OCI-LY7 (cell line): ENCODE data around the gene OVCA2. TPM values are rescaled to one million over a fixed set of nuclear protein-coding genes. Genes with fewer than 3 reads are reported as not detected.
A peak's percentile ranks its signal among the peaks of the same experiment; 100 is the strongest.

Experiments
- BruUV-seq: library from RNA; stranded (reverse); fragments of 400-500 nt; replicated peaks from 2 replicates; lab custom pipeline; 2021; lab: Mats Ljungman, UMichigan
- CTCF ChIA-PET: fragments of 300-600 bp; sonication (Branson Sonifier 250); formaldehyde crosslinking; loops from one replicate; lab custom pipeline; 2022; ENCODE audit warnings: antibody characterized with exemption; ENCODE audit not compliant: unreplicated experiment; lab: Charles Lee
- POLR2A ChIA-PET: fragments of 300-600 bp; sonication (Branson Sonifier 250); formaldehyde crosslinking; loops from one replicate; lab custom pipeline; 2022; ENCODE audit warnings: antibody characterized with exemption; lab: Charles Lee
- DNase-seq: peaks from one replicate; pipeline ENCODE4 v3.0.0-alpha.2; 2015; ENCODE audit warnings: low spot score
- H2AFZ ChIP-seq: fragments of 200-600 bp; sonication (generic), shearing (Covaris generic); 2 replicates; pipeline ENCODE4 v1.6.1; 2014; ENCODE audit warnings: mild to moderate bottlenecking, antibody characterized with exemption, low read length, moderate library complexity
- H3K27ac ChIP-seq: fragments of 200-600 bp; sonication (generic); 2 replicates; pipeline ENCODE4 v1.5.1; 2014; ENCODE audit warnings: mixed run types, low read depth, mild to moderate bottlenecking, moderate library complexity, low read length, inconsistent platforms; ENCODE audit not compliant: poor library complexity, severe bottlenecking
- H3K36me3 ChIP-seq: fragments of 200-600 bp; sonication (generic); 2 replicates; pipeline ENCODE4 v1.6.1; 2014; ENCODE audit warnings: mild to moderate bottlenecking, antibody characterized with exemption, low read length, moderate library complexity, mixed read lengths; ENCODE audit not compliant: insufficient read depth
- H3K4me1 ChIP-seq: fragments of 200-600 bp; sonication (generic); 2 replicates; pipeline ENCODE4 v1.5.1; 2014; ENCODE audit warnings: mild to moderate bottlenecking, low read length; ENCODE audit not compliant: insufficient read depth, poor library complexity, severe bottlenecking
- H3K4me2 ChIP-seq: fragments of 200-600 bp; sonication (generic); 2 replicates; pipeline ENCODE4 v1.6.1; 2014; ENCODE audit warnings: mild to moderate bottlenecking, low read length
- H3K4me3 ChIP-seq: fragments of 200-600 bp; sonication (generic); 2 replicates; pipeline ENCODE4 v1.5.1; 2014; ENCODE audit warnings: mild to moderate bottlenecking, low read depth, low read length; ENCODE audit not compliant: poor library complexity, severe bottlenecking
- H3K79me2 ChIP-seq: fragments of 200-600 bp; sonication (generic); 2 replicates; pipeline ENCODE4 v1.6.1; 2016; ENCODE audit warnings: low read depth, mild to moderate bottlenecking, low read length, moderate library complexity, mixed read lengths; ENCODE audit not compliant: insufficient read depth
- H3K9me2 ChIP-seq: fragments of 200-600 bp; sonication (generic); 2 replicates; pipeline ENCODE4 v1.6.1; 2016; ENCODE audit warnings: mild to moderate bottlenecking, low read length, mixed read lengths; ENCODE audit not compliant: insufficient read depth
- H3K9me3 ChIP-seq: fragments of 200-600 bp; sonication (generic); 2 replicates; pipeline ENCODE4 v1.6.1; 2014; ENCODE audit warnings: mild to moderate bottlenecking, mixed run types, low read length, mixed read lengths
- H4K20me1 ChIP-seq: fragments of 200-600 bp; sonication (generic); 2 replicates; pipeline ENCODE4 v1.6.1; 2014; ENCODE audit warnings: mild to moderate bottlenecking, antibody characterized with exemption, low read length, moderate library complexity, mixed read lengths; ENCODE audit not compliant: insufficient read depth
- EZH2phosphoT487 ChIP-seq: fragments of 200-600 bp; sonication (generic); IDR thresholded peaks from 2 replicates; pipeline ENCODE4 v1.6.1; 2018; ENCODE audit warnings: low read depth, borderline replicate concordance, mild to moderate bottlenecking, mixed run types, antibody characterized with exemption, low read length, moderate library complexity, mixed read lengths
- intact Hi-C: fragments of 100-400 bp; cut with micrococcal nuclease; formaldehyde crosslinking; loops from one replicate; pipeline ENCODE4 v1.10.0; 2022; ENCODE audit not compliant: unreplicated experiment
- total RNA-seq, 2 experiments: library from RNA; depleted of rRNA in 1 of 2; stranded (reverse); fragments of >200 nt in 1 of 2; shearing (Covaris generic) in 1 of 2; gene quantifications; 2 replicates each; pipeline ENCODE4 v1.2.3, GENCODE V29; 2014 to 2022
- TF ChIP-seq, protein P1 (sequence below): fragments of 200-600 bp; sonication (generic); conservative IDR thresholded peaks from 2 replicates; pipeline ENCODE4 v1.5.1; 2014; ENCODE audit warnings: mild to moderate bottlenecking, antibody characterized with exemption, low read length, moderate library complexity, mixed read lengths

The OVCA2 gene
- total RNA-seq, 2 experiments from 2014 or later = 21.9 to 24.0 TPM

- TF ChIP-seq EZH2phosphoT487 = no peak
- TF ChIP-seq, protein P1, sequence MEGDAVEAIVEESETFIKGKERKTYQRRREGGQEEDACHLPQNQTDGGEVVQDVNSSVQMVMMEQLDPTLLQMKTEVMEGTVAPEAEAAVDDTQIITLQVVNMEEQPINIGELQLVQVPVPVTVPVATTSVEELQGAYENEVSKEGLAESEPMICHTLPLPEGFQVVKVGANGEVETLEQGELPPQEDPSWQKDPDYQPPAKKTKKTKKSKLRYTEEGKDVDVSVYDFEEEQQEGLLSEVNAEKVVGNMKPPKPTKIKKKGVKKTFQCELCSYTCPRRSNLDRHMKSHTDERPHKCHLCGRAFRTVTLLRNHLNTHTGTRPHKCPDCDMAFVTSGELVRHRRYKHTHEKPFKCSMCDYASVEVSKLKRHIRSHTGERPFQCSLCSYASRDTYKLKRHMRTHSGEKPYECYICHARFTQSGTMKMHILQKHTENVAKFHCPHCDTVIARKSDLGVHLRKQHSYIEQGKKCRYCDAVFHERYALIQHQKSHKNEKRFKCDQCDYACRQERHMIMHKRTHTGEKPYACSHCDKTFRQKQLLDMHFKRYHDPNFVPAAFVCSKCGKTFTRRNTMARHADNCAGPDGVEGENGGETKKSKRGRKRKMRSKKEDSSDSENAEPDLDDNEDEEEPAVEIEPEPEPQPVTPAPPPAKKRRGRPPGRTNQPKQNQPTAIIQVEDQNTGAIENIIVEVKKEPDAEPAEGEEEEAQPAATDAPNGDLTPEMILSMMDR = no peak
- intact Hi-C loops = no loop called here
- Histone ChIP-seq H3K79me2 (no peaks in the 10 kb centered on the region), H3K4me2 (peak overlapping the region; percentile 37), H3K36me3 (no peaks in the 10 kb centered on the region), H3K9me3 (no peaks in the 10 kb centered on the region), H3K27ac (no peak overlapping the region), H3K4me1 (peaks cover 30% of the 10 kb centered on the region), H2AFZ (no peak overlapping the region), H3K4me3 (no peak overlapping the region), H3K9me2 (no peaks in the 10 kb centered on the region), H4K20me1 (no peaks in the 10 kb centered on the region)
- peak; percentile 50 for DNase-seq
- BruUV-seq = no TSS peak
- POLR2A ChIA-PET = no interaction called here
- CTCF ChIA-PET = interaction anchor here (0.6 kb wide), 1 partner anchor 10 kb away, joined by 3 read pairs; no protein-coding TSS in a partner anchor
Observed at GRCh38 chr17:2063261-2064146, 21.7 kb downstream of the OVCA2 start.

GRCh38 chr17:2064147-2064489 lies 22.3 kb downstream of the OVCA2 start:
- CTCF ChIA-PET = interaction anchor here (0.6 kb wide), 1 partner anchor 10 kb away, joined by 3 read pairs; no protein-coding TSS in a partner anchor
- peak overlapping the region; percentile 37 for H3K4me2 ChIP-seq
- no peaks in the 10 kb centered on the region for H3K9me3 ChIP-seq

More at GRCh38 chr17:2064147-2064489, 22.3 kb downstream of the OVCA2 start:
- no peaks in the 10 kb centered on the region for H4K20me1 ChIP-seq
- no peak for DNase-seq
- intact Hi-C loops = no loop called here
- no peak overlapping the region for H2AFZ ChIP-seq
- POLR2A ChIA-PET = no interaction called here
- BruUV-seq = no TSS peak
- H3K36me3 ChIP-seq = no peaks in the 10 kb centered on the region
- H3K4me1 ChIP-seq = peaks cover 31% of the 10 kb centered on the region
- H3K27ac ChIP-seq = no peak overlapping the region
- no peaks in the 10 kb centered on the region for H3K9me2 ChIP-seq
- no peak for TF ChIP-seq EZH2phosphoT487
- TF ChIP-seq, protein P1 = no peak
- no peak overlapping the region for H3K4me3 ChIP-seq
- no peaks in the 10 kb centered on the region for H3K79me2 ChIP-seq
